Activated CD8-positive, alpha-beta T cell treated with anti-CD3 and anti-CD28 coated beads for 36 hours (primary cell): ENCODE data around the gene SEPTIN5. TPM values are rescaled to one million over a fixed set of nuclear protein-coding genes. Genes with fewer than 3 reads are reported as not detected.

ENCODE experiments used
- ATAC-seq: fragments of 200-7000 bp; cut with Tn5 transposase; one replicate; pipeline ENCODE4 v1.10.0; 2021; ENCODE audit warnings: mild to moderate bottlenecking, moderate library complexity
- CTCF ChIA-PET: fragments of 350-600 bp; sonication (Branson Sonifier 250); formaldehyde crosslinking; loops from one replicate; lab custom pipeline; 2021; ENCODE audit warnings: antibody characterized with exemption; lab: Charles Lee
- POLR2A ChIA-PET: fragments of 350-600 bp; sonication (Branson Sonifier 250); formaldehyde crosslinking; loops from one replicate; lab custom pipeline; 2021; ENCODE audit warnings: antibody characterized with exemption; lab: Charles Lee
- DNase-seq: peaks from one replicate; pipeline ENCODE4 v3.0.0-alpha.2; 2020
- H3K27ac Mint-ChIP-seq: one replicate; pipeline ENCODE4 v1.8.0; 2021; ENCODE audit warnings: mild to moderate bottlenecking, mixed read lengths
- H3K27me3 Mint-ChIP-seq: one replicate; pipeline ENCODE4 v1.8.0; 2021; ENCODE audit warnings: mixed read lengths
- H3K36me3 Mint-ChIP-seq: one replicate; pipeline ENCODE4 v1.8.0; 2021; ENCODE audit warnings: low read depth, mixed read lengths
- H3K4me1 Mint-ChIP-seq: one replicate; pipeline ENCODE4 v1.8.0; 2021; ENCODE audit warnings: low read depth, mixed read lengths
- H3K4me3 Mint-ChIP-seq: one replicate; pipeline ENCODE4 v1.8.0; 2021; ENCODE audit warnings: mild to moderate bottlenecking, moderate library complexity, mixed read lengths
- H3K9me3 Mint-ChIP-seq: one replicate; pipeline ENCODE4 v1.8.0; 2021; ENCODE audit warnings: mixed read lengths
- CTCF ChIP-seq: fragments of 200-600 bp; IDR thresholded peaks from one replicate; pipeline ENCODE4 v1.8.0; 2022; ENCODE audit warnings: antibody characterized with exemption, mild to moderate bottlenecking
- intact Hi-C: fragments of 100-400 bp; cut with micrococcal nuclease; formaldehyde crosslinking; loops from one replicate; pipeline ENCODE4 v1.10.0; 2022
- total RNA-seq, 2 experiments: library from RNA; stranded (reverse); gene quantifications; one replicate each; pipeline ENCODE4 v1.2.3, GENCODE V29; 2021

The SEPTIN5 gene
- total RNA-seq, 2 experiments from 2014 or later = 1.3 to 1.5 TPM

GRCh38 chr22:19678949-19679521 is 35.3 kb upstream of the SEPTIN5 start:
- no peaks in the 10 kb centered on the region for H3K4me1 Mint-ChIP-seq
- no peak for TF ChIP-seq CTCF
- DNase-seq (no peak), ATAC-seq (no peak)
- peaks cover 28% of the 10 kb centered on the region for H3K27me3 Mint-ChIP-seq
- ChIA-PET POLR2A (no interaction called here), CTCF (interaction anchor here (0.9 to 2.8 kb wide), 13 partner anchors 8 to 231 kb away, joined by 3 to 12 read pairs (median 4); partner anchors contain the start of gene GP1BB)
- no peaks in the 10 kb centered on the region for H3K9me3 Mint-ChIP-seq
- intact Hi-C loops = no loop called here
- H3K27ac Mint-ChIP-seq = no peak overlapping the region
- H3K36me3 Mint-ChIP-seq = no peaks in the 10 kb centered on the region
- no peak overlapping the region for H3K4me3 Mint-ChIP-seq

GRCh38 chr22:19679522-19680101 is 34.7 kb upstream of the SEPTIN5 start:
- Mint-ChIP-seq H3K36me3 (no peaks in the 10 kb centered on the region), H3K9me3 (no peaks in the 10 kb centered on the region), H3K27me3 (peaks cover 25% of the 10 kb centered on the region), H3K27ac (no peak overlapping the region), H3K4me3 (no peak overlapping the region), H3K4me1 (no peaks in the 10 kb centered on the region)
- CTCF ChIA-PET = interaction anchor here (0.6 to 2.8 kb wide), 15 partner anchors 9 to 231 kb away, joined by 3 to 12 read pairs (median 4); partner anchors contain the start of gene GP1BB
- DNase-seq (peak; percentile 52), ATAC-seq (peak; percentile 60)
- TF ChIP-seq CTCF = peak; percentile 98
- POLR2A ChIA-PET = no interaction called here
- intact Hi-C loops = no loop called here

- H3K4me3 Mint-ChIP-seq = no peak overlapping the region
- peaks cover 22% of the 10 kb centered on the region for H3K27me3 Mint-ChIP-seq
- intact Hi-C loops = no loop called here
- DNase-seq = no peak
- ChIA-PET CTCF (interaction anchor here (0.6 to 2.8 kb wide), 13 partner anchors 10 to 230 kb away, joined by 3 to 12 read pairs (median 4); partner anchors contain the start of gene GP1BB), POLR2A (interaction anchor here (0.7 kb wide), 1 partner anchor 9 kb away, joined by 3 read pairs; no protein-coding TSS in a partner anchor)
- no peaks in the 10 kb centered on the region for H3K36me3 Mint-ChIP-seq
- TF ChIP-seq CTCF = no peak
- no peaks in the 10 kb centered on the region for H3K9me3 Mint-ChIP-seq
- no peaks in the 10 kb centered on the region for H3K4me1 Mint-ChIP-seq
- H3K27ac Mint-ChIP-seq = no peak overlapping the region
- ATAC-seq = no peak
Observed at GRCh38 chr22:19680287-19680881, 33.9 kb upstream of the SEPTIN5 start.

GRCh38 chr22:19680911-19681862 is 33.1 kb upstream of the SEPTIN5 start:
- no peak overlapping the region for H3K27ac Mint-ChIP-seq
- H3K4me3 Mint-ChIP-seq = no peak overlapping the region
- ChIA-PET POLR2A (interaction anchor here (0.7 kb wide), 1 partner anchor 8 kb away, joined by 3 read pairs; no protein-coding TSS in a partner anchor), CTCF (interaction anchor here (2.5 to 2.8 kb wide), 2 partner anchors 49 to 229 kb away, joined by 9 read pairs; no protein-coding TSS in a partner anchor)
- no peaks in the 10 kb centered on the region for H3K4me1 Mint-ChIP-seq
- peaks cover 22% of the 10 kb centered on the region for H3K27me3 Mint-ChIP-seq
- no peaks in the 10 kb centered on the region for H3K36me3 Mint-ChIP-seq
- no peak for DNase-seq
- H3K9me3 Mint-ChIP-seq = no peaks in the 10 kb centered on the region
- no peak for TF ChIP-seq CTCF
- intact Hi-C loops = no loop called here
- no peak for ATAC-seq
